HepG2 (cell line): ENCODE results near the gene MTHFD2. TPM values are rescaled to one million over a fixed set of nuclear protein-coding genes. Genes with fewer than 3 reads are reported as not detected.

Source experiments
- ATAC-seq: fragments of 200-7000 bp; cut with Tn5 transposase; 3 replicates; pipeline ENCODE4 v1.9.1; 2020; ENCODE audit warnings: mild to moderate bottlenecking, moderate library complexity
- BruUV-seq: library from RNA; stranded (reverse); fragments of 400-500 nt; replicated peaks from 2 replicates; lab custom pipeline; 2021; lab: Mats Ljungman, UMichigan
- CTCF ChIA-PET: fragments of 300-600 bp; formaldehyde crosslinking; extraction: SDS; loops from one replicate; lab custom pipeline; 2021; ENCODE audit warnings: low total read pairs, inconsistent platforms, low intra/inter-chr PET ratio; lab: Yijun Ruan, JAX
- POLR2A ChIA-PET: fragments of 350-600 bp; sonication (Branson Sonifier 250); formaldehyde crosslinking; loops from one replicate; lab custom pipeline; 2020; ENCODE audit warnings: antibody characterized with exemption, inconsistent platforms; lab: Yijun Ruan, JAX
- DNase-seq: peaks from one replicate; pipeline ENCODE4 v3.0.0-alpha.2; 2015; ENCODE audit warnings: low spot score
- FAIRE-seq: peaks from 3 replicates; lab custom pipeline; 2011; peaks lifted over from hg19 to GRCh38; lab: Jason Lieb, UNC
- H2AFZ ChIP-seq: one replicate; pipeline ENCODE4 v1.6.1; 2011; ENCODE audit warnings: low read length, inconsistent platforms
- H3K27ac ChIP-seq: fragments of 300-600 bp; 3 replicates; pipeline ENCODE4 v1.8.0; 2011; ENCODE audit warnings: mixed run types, mild to moderate bottlenecking, mixed read lengths, low read length, inconsistent platforms; ENCODE audit not compliant: insufficient read depth; ENCODE audit errors: extremely low read length
- H3K27me3 ChIP-seq, 2 experiments: fragments of 200-600 bp in 1 of 2; 2 replicates in 1 of 2; 3 replicates in 1 of 2; pipeline versions ENCODE4 v1.6.0 to v1.8.0; 2011; ENCODE audit warnings: low read length in 2 of 2, mild to moderate bottlenecking in 2 of 2, moderate library complexity in 2 of 2, inconsistent platforms in 1 of 2; ENCODE audit not compliant: insufficient read depth in 2 of 2, control insufficient read depth in 1 of 2
- H3K36me3 ChIP-seq, 2 experiments: fragments of 200-600 bp in 1 of 2; replicated peaks in 1 of 2; 2 replicates in 1 of 2; 3 replicates in 1 of 2; pipeline versions ENCODE4 v1.5.1 to v1.8.0; 2011; ENCODE audit warnings: low read length in 2 of 2, inconsistent platforms in 1 of 2; ENCODE audit not compliant: insufficient read depth in 2 of 2, control insufficient read depth in 1 of 2
- H3K4me1 ChIP-seq: 2 replicates; pipeline ENCODE4 v1.5.1; 2012; ENCODE audit warnings: low read length, inconsistent platforms; ENCODE audit not compliant: insufficient read depth
- H3K4me2 ChIP-seq: 2 replicates; pipeline ENCODE4 v1.6.0; 2011; ENCODE audit warnings: low read depth, low read length, inconsistent platforms
- H3K4me3 ChIP-seq, 3 experiments: fragments of 200-600 bp in 1 of 3; sonication (generic), shearing (Covaris generic) in 1 of 3; replicated peaks in 1 of 3; 2 replicates each; pipeline ENCODE4 v1.5.1; 2011 to 2016; ENCODE audit warnings: low read length in 3 of 3, inconsistent platforms in 2 of 3, low read depth in 2 of 3, mild to moderate bottlenecking in 2 of 3, control low read depth in 1 of 3, mixed read lengths in 1 of 3; ENCODE audit not compliant: insufficient read depth in 1 of 3
- H3K79me2 ChIP-seq: one replicate; pipeline ENCODE4 v1.6.1; 2011; ENCODE audit warnings: low read length, inconsistent platforms; ENCODE audit not compliant: insufficient read depth
- H3K9ac ChIP-seq: 2 replicates; pipeline ENCODE4 v1.6.0; 2011; ENCODE audit warnings: mild to moderate bottlenecking, low read depth, low read length, inconsistent platforms; ENCODE audit not compliant: insufficient read depth
- H3K9me3 ChIP-seq: 2 replicates; pipeline ENCODE4 v1.5.1; 2012; ENCODE audit warnings: mild to moderate bottlenecking, low read length
- H4K20me1 ChIP-seq: 2 replicates; pipeline ENCODE4 v1.6.0; 2011; ENCODE audit warnings: inconsistent platforms, mild to moderate bottlenecking, low read length, moderate library complexity; ENCODE audit not compliant: insufficient read depth
- CC2D1A ChIP-seq: sonication (generic); formaldehyde crosslinking; IDR thresholded peaks from 2 replicates; pipeline ENCODE4 v1.8.1; 2023; ENCODE audit warnings: mild to moderate bottlenecking, missing genetic modification reagents
- HDAC1 ChIP-seq: sonication (generic); formaldehyde crosslinking; IDR thresholded peaks from 2 replicates; pipeline ENCODE4 v1.5.1; 2020; ENCODE audit warnings: mild to moderate bottlenecking, missing genetic modification reagents
- HIVEP1 ChIP-seq: sonication (generic); formaldehyde crosslinking; IDR thresholded peaks from 2 replicates; pipeline ENCODE4 v1.4.0; 2020; ENCODE audit warnings: mild to moderate bottlenecking, missing genetic modification reagents
- HNRNPH1 ChIP-seq: fragments of 200-400 bp; formaldehyde crosslinking; optimal IDR thresholded peaks from 2 replicates; pipeline ENCODE3; 2017; ENCODE audit warnings: mild to moderate bottlenecking, low read depth, low read length
- ZFP82 ChIP-seq: sonication (generic); formaldehyde crosslinking; IDR thresholded peaks from 2 replicates; pipeline ENCODE4 v1.5.1; 2020; ENCODE audit warnings: mild to moderate bottlenecking, missing genetic modification reagents, borderline replicate concordance
- ZNF235 ChIP-seq: sonication (generic); formaldehyde crosslinking; IDR thresholded peaks from 2 replicates; pipeline ENCODE4 v1.8.1; 2023; ENCODE audit warnings: mild to moderate bottlenecking, missing genetic modification reagents, borderline replicate concordance
- ZNF354B ChIP-seq: sonication (generic); formaldehyde crosslinking; IDR thresholded peaks from 2 replicates; pipeline ENCODE4 v1.8.0; 2022; ENCODE audit warnings: mild to moderate bottlenecking, missing genetic modification reagents
- ZNF484 ChIP-seq: sonication (generic); formaldehyde crosslinking; IDR thresholded peaks from 2 replicates; pipeline ENCODE4 v1.5.1; 2020; ENCODE audit warnings: mild to moderate bottlenecking, low read depth, missing genetic modification reagents, borderline replicate concordance
- ZNF772 ChIP-seq: sonication (generic); formaldehyde crosslinking; IDR thresholded peaks from 2 replicates; pipeline ENCODE4 v1.5.0; 2020; ENCODE audit warnings: mild to moderate bottlenecking, missing genetic modification reagents
- ZNF788 ChIP-seq: sonication (generic); formaldehyde crosslinking; IDR thresholded peaks from 2 replicates; pipeline ENCODE4 v1.5.0; 2020; ENCODE audit warnings: mild to moderate bottlenecking, missing genetic modification reagents, borderline replicate concordance
- ZNF891 ChIP-seq: sonication (generic); formaldehyde crosslinking; IDR thresholded peaks from 2 replicates; pipeline ENCODE4 v1.5.0; 2020; ENCODE audit warnings: mild to moderate bottlenecking, missing genetic modification reagents
- WGBS: methylation state at CpG from one replicate; pipeline ENCODE4 v1.1.6; 2017; ENCODE audit warnings: low lambda C conversion rate; 5-methylcytosine and 5-hydroxymethylcytosine counted together
- in situ Hi-C: cut with HindIII; loops from 2 replicates; pipeline ENCODE4 v1.10.0; 2017; ENCODE audit warnings: low pct_unique_long_range_greater_than_20kb; ENCODE audit not compliant: extremely low pct_ligation_motif_present
- intact Hi-C: fragments of 100-400 bp; cut with micrococcal nuclease; formaldehyde crosslinking; loops from one replicate; pipeline ENCODE4 v1.10.0; 2022; ENCODE audit not compliant: unreplicated experiment
- polyA plus RNA-seq, 8 experiments: library from polyadenylated mRNA; depleted of rRNA in 3 of 8; stranded (reverse) in 7 of 8; unstranded in 1 of 8; fragments of >200 nt; fragmentation: Illumina TruSeq in 4 of 8; extraction: Trizol in 4 of 8; gene quantifications; 2 replicates each; pipeline versions ENCODE4 v1.2.1 to v1.2.3, GENCODE V29; 2011 to 2016; ENCODE audit warnings: low read depth in 4 of 8, missing spikeins in 1 of 8, mixed read lengths in 1 of 8; ENCODE audit not compliant: insufficient read depth in 1 of 8
- total RNA-seq, 5 experiments: library from RNA; depleted of rRNA; stranded (reverse); fragments of >200 nt; fragmentation: Illumina TruSeq; extraction: Trizol; gene quantifications; 2 replicates each; pipeline ENCODE4 v1.2.3, GENCODE V29; 2016; ENCODE audit warnings: low read depth in 1 of 5
- TF ChIP-seq, protein P1 (sequence below): sonication (generic); formaldehyde crosslinking; IDR thresholded peaks from 2 replicates; pipeline ENCODE4 v1.5.0; 2020; ENCODE audit warnings: mild to moderate bottlenecking, missing genetic modification reagents, moderate library complexity
- TF ChIP-seq, protein P2 (sequence below): sonication (generic); formaldehyde crosslinking; IDR thresholded peaks from 2 replicates; pipeline ENCODE4 v1.4.0; 2020; ENCODE audit warnings: missing genetic modification reagents
- TF ChIP-seq, protein P3 (sequence below): IDR thresholded peaks from 2 replicates; pipeline ENCODE4 v1.6.1; 2012; ENCODE audit warnings: low read depth, low read length, improper control_type of control experiment
- TF ChIP-seq, protein P4 (sequence below): sonication (generic); formaldehyde crosslinking; IDR thresholded peaks from 2 replicates; pipeline ENCODE4 v1.5.0; 2020; ENCODE audit warnings: missing genetic modification reagents, mild to moderate bottlenecking, borderline replicate concordance

MTHFD2 gene
- total and polyA plus RNA-seq, 2 of the 13 experiments (the other 11 are each of a cell fraction or from before 2014, with no cell fraction given) = 188 to 269 TPM

DNA sequence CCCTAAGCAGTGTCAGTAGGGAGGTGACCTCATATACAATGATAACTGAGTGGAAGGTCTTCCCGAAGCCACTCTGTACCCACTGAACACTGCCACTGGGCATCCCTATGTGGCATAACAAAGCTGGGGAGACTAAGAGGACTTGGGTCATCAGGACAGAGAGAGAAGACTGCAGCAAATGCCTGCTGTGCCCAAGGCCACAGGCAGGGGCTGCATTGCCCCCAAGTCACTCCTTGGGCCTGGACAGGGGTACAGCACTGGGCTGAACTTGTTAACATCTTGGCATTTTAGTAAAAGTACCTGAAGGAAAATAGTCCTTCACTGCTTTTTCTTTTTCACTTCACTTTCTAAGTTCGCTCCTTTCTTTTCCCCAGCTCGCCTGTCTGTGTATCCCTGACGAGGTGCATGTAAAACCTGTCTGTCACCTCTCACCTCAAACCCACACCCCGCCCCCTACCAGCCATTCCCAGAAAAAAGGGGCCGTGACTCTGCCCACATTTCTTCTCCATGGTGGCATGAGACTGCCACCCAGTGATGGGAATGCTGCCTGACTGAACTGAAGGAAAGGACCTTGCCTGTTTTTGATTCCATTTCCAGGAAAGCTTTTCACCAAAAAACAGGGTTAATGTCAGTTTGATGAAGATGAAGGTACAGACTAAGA is 62.9 kb downstream of the MTHFD2 start (continued):
- TF ChIP-seq, protein P1, sequence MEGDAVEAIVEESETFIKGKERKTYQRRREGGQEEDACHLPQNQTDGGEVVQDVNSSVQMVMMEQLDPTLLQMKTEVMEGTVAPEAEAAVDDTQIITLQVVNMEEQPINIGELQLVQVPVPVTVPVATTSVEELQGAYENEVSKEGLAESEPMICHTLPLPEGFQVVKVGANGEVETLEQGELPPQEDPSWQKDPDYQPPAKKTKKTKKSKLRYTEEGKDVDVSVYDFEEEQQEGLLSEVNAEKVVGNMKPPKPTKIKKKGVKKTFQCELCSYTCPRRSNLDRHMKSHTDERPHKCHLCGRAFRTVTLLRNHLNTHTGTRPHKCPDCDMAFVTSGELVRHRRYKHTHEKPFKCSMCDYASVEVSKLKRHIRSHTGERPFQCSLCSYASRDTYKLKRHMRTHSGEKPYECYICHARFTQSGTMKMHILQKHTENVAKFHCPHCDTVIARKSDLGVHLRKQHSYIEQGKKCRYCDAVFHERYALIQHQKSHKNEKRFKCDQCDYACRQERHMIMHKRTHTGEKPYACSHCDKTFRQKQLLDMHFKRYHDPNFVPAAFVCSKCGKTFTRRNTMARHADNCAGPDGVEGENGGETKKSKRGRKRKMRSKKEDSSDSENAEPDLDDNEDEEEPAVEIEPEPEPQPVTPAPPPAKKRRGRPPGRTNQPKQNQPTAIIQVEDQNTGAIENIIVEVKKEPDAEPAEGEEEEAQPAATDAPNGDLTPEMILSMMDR = peak; percentile 79
- TF ChIP-seq HNRNPH1 = no peak

DNA sequence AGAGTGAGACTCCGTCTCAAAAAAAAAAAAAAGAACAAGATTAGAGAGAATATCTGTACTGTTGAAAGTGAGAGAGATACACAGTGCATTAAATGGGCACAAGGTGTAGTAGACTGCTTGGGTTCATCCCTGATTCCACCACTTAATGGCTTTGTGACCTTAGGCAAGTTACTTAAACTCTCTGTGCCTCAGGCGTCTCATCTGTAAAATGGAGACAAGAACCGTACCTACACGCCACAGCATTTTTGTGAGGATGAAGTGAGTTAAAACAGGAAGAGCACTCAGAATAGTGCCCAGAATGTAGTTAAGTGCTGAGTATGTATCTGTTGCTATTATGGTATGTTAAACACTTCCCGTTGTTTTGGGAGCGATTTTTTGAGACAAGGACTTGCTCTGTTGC is 64.3 kb downstream of the MTHFD2 start:
- no peak overlapping the region for H2AFZ ChIP-seq
- H3K4me3 ChIP-seq = no peak overlapping the region
- no peaks in the 10 kb centered on the region for H4K20me1 ChIP-seq
- H3K27me3 ChIP-seq = peaks cover 3 to 10% of the 10 kb centered on the region in 2 experiments; a peak in 3 of 5 replicates
- no peak overlapping the region for H3K9ac ChIP-seq
- no peaks in the 10 kb centered on the region for H3K79me2 ChIP-seq
- no TSS peak for BruUV-seq
- 60% methylated on average over 6 of the region's 6 CpGs for WGBS
- H3K4me2 ChIP-seq = no peak overlapping the region
- DNase-seq (no peak), ATAC-seq (no peak), FAIRE-seq (no peak)
- H3K9me3 ChIP-seq = no peaks in the 10 kb centered on the region
- ChIA-PET CTCF (no interaction called here), POLR2A (no interaction called here)
- H3K27ac ChIP-seq = no peak overlapping the region
- intact Hi-C loops = no loop called here
- no peaks in the 10 kb centered on the region for H3K36me3 ChIP-seq
- in situ Hi-C loops = loop anchor here (5.0 kb wide), 1 partner anchor 75 kb away; no protein-coding TSS in a partner anchor
- peaks cover 16% of the 10 kb centered on the region for H3K4me1 ChIP-seq
- no peak for TF ChIP-seq ZNF891 (CRISPR knock-in tag)
- TF ChIP-seq HIVEP1 = no peak
- TF ChIP-seq ZNF354B (CRISPR knock-in tag) = no peak
- TF ChIP-seq ZNF484 = no peak
- TF ChIP-seq ZNF235 (CRISPR knock-in tag) = no peak
- no peak for TF ChIP-seq HDAC1
- TF ChIP-seq CC2D1A (CRISPR knock-in tag) = no peak
- TF ChIP-seq, protein P2, sequence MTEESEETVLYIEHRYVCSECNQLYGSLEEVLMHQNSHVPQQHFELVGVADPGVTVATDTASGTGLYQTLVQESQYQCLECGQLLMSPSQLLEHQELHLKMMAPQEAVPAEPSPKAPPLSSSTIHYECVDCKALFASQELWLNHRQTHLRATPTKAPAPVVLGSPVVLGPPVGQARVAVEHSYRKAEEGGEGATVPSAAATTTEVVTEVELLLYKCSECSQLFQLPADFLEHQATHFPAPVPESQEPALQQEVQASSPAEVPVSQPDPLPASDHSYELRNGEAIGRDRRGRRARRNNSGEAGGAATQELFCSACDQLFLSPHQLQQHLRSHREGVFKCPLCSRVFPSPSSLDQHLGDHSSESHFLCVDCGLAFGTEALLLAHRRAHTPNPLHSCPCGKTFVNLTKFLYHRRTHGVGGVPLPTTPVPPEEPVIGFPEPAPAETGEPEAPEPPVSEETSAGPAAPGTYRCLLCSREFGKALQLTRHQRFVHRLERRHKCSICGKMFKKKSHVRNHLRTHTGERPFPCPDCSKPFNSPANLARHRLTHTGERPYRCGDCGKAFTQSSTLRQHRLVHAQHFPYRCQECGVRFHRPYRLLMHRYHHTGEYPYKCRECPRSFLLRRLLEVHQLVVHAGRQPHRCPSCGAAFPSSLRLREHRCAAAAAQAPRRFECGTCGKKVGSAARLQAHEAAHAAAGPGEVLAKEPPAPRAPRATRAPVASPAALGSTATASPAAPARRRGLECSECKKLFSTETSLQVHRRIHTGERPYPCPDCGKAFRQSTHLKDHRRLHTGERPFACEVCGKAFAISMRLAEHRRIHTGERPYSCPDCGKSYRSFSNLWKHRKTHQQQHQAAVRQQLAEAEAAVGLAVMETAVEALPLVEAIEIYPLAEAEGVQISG = no peak
- no peak for TF ChIP-seq ZNF788 (CRISPR knock-in tag)
- no peak for TF ChIP-seq ZFP82 (CRISPR knock-in tag)
- TF ChIP-seq, protein P3, sequence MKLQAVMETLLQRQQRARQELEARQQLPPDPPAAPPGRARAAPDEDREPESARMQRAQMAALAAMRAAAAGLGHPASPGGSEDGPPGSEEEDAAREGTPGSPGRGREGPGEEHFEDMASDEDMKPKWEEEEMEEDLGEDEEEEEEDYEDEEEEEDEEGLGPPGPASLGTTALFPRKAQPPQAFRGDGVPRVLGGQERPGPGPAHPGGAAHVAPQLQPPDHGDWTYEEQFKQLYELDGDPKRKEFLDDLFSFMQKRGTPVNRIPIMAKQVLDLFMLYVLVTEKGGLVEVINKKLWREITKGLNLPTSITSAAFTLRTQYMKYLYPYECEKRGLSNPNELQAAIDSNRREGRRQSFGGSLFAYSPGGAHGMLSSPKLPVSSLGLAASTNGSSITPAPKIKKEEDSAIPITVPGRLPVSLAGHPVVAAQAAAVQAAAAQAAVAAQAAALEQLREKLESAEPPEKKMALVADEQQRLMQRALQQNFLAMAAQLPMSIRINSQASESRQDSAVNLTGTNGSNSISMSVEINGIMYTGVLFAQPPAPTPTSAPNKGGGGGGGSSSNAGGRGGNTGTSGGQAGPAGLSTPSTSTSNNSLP = no peak
- TF ChIP-seq, protein P4, sequence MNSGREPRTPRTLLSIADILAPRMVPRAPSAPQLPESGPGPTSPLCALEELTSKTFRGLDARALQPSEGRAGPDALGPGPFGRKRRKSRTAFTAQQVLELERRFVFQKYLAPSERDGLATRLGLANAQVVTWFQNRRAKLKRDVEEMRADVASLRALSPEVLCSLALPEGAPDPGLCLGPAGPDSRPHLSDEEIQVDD = no peak
- TF ChIP-seq ZNF772 = no peak
